ENCODE data around the gene CCDC28A. TPM values are rescaled to one million over a fixed set of nuclear protein-coding genes. Genes with fewer than 3 reads are reported as not detected.

The CCDC28A gene
- total RNA-seq, 1 experiment from 2014 or later, result 8.4 TPM

DNA sequence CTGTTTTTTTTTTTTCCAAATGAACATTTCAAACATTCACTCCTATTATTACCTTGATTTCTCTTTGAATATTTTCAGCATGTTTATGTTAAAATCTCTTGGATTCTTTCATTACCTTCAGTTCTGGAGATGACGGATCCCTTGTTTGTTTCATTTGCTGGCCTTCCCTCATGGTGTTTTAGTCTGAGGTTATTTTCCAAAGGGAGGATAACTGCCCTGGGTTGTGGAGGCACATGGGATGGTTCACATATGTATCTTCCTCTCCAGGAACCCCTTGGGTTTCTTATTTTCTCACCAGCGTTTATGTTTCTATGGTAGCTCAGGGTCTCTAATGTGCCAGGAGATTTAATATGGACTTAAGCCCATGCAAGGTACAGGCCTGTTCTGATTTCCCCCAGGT is 58.6 kb downstream of the CCDC28A start:
- Histone ChIP-seq H3K4me1 (replicated peaks) (no peaks in the 10 kb centered on the region), H3K4me3 (no peak overlapping the region), H3K27me3 (replicated peaks) (no peaks in the 10 kb centered on the region), H3K9me3 (replicated peaks) (no peaks in the 10 kb centered on the region), H3K36me3 (no peaks in the 10 kb centered on the region), H3K27ac (no peak overlapping the region)
- no peak for DNase-seq (ENCODE audit: low read depth in 1 of 2, low spot score in 2 of 2)

DNA sequence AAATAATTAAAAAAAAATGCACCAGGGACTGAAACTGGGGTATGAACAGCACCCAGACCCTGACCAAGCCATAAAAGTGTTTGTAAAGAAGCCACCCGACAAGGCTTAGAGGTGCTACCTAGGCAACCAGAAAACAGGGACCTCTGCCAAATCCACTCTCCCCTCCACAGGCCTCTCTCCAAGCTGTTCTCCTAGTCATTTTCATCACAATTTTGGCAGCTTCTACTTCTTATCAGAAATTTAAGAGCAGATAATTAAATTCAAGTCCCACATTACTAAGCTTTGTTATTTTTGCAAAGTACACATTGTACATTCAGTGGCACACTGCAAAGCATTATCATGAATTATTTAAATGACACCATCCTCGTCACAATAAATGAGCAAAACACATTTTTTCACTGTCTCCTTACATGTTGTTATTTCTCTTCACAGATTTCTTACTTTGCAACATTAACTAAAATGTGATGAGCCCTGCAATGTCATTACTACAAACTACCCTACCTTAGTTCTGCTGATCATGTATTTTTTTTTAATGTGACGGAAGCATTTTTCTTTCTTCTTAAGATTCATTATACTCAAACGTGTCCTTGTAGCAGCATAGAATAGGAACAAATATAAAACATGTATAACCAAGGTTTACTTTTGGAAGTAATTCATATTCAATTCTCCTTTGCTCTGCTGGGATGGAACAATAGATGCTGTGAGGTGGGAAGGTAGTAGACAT is 60.4 kb downstream of the CCDC28A start:
- no peaks in the 10 kb centered on the region for H3K9me3 ChIP-seq (replicated peaks)
- H3K4me1 ChIP-seq (replicated peaks), result no peaks in the 10 kb centered on the region
- no peaks in the 10 kb centered on the region for H3K36me3 ChIP-seq
- no peak overlapping the region for H3K4me3 ChIP-seq
- H3K27ac ChIP-seq, result no peak overlapping the region
- no peak for DNase-seq (ENCODE audit: low read depth in 1 of 2, low spot score in 2 of 2)
- H3K27me3 ChIP-seq (replicated peaks), result no peaks in the 10 kb centered on the region

DNA sequence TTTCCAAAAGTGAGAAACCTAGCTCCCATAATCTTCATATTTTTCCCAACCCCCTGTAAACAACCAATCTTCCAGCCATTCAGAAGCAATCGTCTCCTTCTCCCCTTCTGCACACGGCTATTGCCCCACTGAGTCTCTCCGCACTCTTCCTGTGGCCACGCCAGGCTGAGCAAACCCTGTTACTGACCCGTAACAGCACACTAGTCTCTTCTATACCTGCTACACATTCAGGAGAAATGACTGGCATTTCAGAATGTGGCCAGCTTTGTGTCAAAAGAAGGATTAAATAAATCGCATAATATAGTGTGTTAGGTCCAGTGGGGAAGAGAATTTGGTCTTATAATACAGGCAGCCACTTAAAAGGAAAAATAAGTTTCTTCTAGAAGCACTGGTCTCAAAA is 63.7 kb downstream of the CCDC28A start:
- H3K27ac ChIP-seq, result no peak overlapping the region
- no peaks in the 10 kb centered on the region for H3K9me3 ChIP-seq (replicated peaks)
- no peaks in the 10 kb centered on the region for H3K36me3 ChIP-seq
- H3K27me3 ChIP-seq (replicated peaks), result no peaks in the 10 kb centered on the region
- H3K4me3 ChIP-seq, result no peak overlapping the region
- DNase-seq (ENCODE audit: low read depth in 1 of 2, low spot score in 2 of 2), result no peak
- H3K4me1 ChIP-seq (replicated peaks), result no peaks in the 10 kb centered on the region

Other genes starting within 250 kb of the CCDC28A start
- not detected in 2 replicates for gene ECT2L, start 22.3 kb downstream of the CCDC28A start, total RNA-seq (2014; rRNA removed; shearing (Covaris generic))
- 26.2 and 27.1 TPM in 2 replicates for gene REPS1, start 214.5 kb downstream of the CCDC28A start, total RNA-seq (2014; rRNA removed; shearing (Covaris generic))

All from SJSA1 (cell line).